ENCODE measurements around the gene USP33. TPM values are rescaled to one million over a fixed set of nuclear protein-coding genes. Genes with fewer than 3 reads are reported as not detected.
A peak's percentile ranks its signal among the peaks of the same experiment; 100 is the strongest.

The USP33 gene
- total RNA-seq: 100 to 1,000 TPM in 1 of 4 donors, 10 to 100 TPM in 3; 45.3 to 108 (median 53.6) TPM

GRCh38 chr1:77759071-77760028, at the start of gene USP33:
Gene USP33 (minus strand): TSS chr1:77759852. CDS start chr1:77741697, 18,155 bp downstream.
- peak; percentile 87 to 88 for DNase-seq (ENCODE audit: low spot score in 2 of 2)
- no peaks in the 10 kb centered on the region for H3K9me3 ChIP-seq
- under 1% methylated on average over 39 of the region's 79 CpGs for WGBS
- H3K4me3 ChIP-seq: peak within 1 kb of the TSS; percentile 85
- peak within 1 kb of the TSS; percentile 87 for H3K27ac ChIP-seq
- no peaks in the 10 kb centered on the region for H3K27me3 ChIP-seq
- no peaks in the 10 kb centered on the region for H3K36me3 ChIP-seq
- H3K4me1 ChIP-seq: peaks cover 28% of the 10 kb centered on the region
- TF ChIP-seq POLR2AphosphoS5 (IDR thresholded peaks at IDR 0.05) (peak in 2 of 3 donors; percentile 37 to 68), POLR2A (IDR thresholded peaks at IDR 0.05) (peak in 1 of 2 donors; percentile 73), CTCF (IDR thresholded peaks at IDR 0.05) (no peak), EP300 (IDR thresholded peaks at IDR 0.05) (no peak)

GRCh38 chr1:77803371-77803770, 43.7 kb upstream of the USP33 start:
- H3K27ac ChIP-seq: no peak overlapping the region
- no peak for TF ChIP-seq POLR2AphosphoS5 (IDR thresholded peaks at IDR 0.05)
- no peak for TF ChIP-seq CTCF (IDR thresholded peaks at IDR 0.05)
- no peak for TF ChIP-seq POLR2A (IDR thresholded peaks at IDR 0.05)
- TF ChIP-seq EP300 (IDR thresholded peaks at IDR 0.05): no peak
- DNase-seq (ENCODE audit: low spot score in 2 of 2): no peak
- no peak overlapping the region for H3K4me3 ChIP-seq
- WGBS: 50% methylated on average over 2 of the region's 2 CpGs
- peaks cover 58% of the 10 kb centered on the region for H3K36me3 ChIP-seq
- H3K9me3 ChIP-seq: no peaks in the 10 kb centered on the region
- H3K4me1 ChIP-seq: no peaks in the 10 kb centered on the region
- H3K27me3 ChIP-seq: no peaks in the 10 kb centered on the region

DNA sequence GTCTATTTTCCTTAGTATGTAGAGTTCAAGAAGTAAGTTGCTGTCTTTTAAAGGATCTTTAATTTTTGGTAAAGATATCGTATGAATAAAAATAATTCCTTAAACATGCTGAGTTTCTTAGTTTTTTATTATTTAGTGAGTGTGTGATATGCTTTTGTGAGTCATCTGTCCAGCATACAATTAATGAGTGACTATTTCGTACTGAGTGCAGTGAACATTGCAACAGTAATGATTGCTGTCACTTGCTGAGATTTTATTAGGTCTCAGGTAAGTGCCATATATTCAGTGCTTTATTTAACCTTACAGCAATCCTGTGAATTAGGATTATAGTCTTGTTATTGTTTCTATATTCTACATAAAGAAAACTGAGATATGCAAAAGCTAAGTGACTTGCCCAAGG, 42.4 kb upstream of the USP33 start:
- no peaks in the 10 kb centered on the region for H3K27me3 ChIP-seq
- H3K27ac ChIP-seq: no peak overlapping the region
- DNase-seq (ENCODE audit: low spot score in 2 of 2): no peak
- H3K4me1 ChIP-seq: no peaks in the 10 kb centered on the region
- TF ChIP-seq POLR2A (IDR thresholded peaks at IDR 0.05) (no peak), CTCF (IDR thresholded peaks at IDR 0.05) (no peak), EP300 (IDR thresholded peaks at IDR 0.05) (no peak), POLR2AphosphoS5 (IDR thresholded peaks at IDR 0.05) (no peak)
- H3K4me3 ChIP-seq: no peak overlapping the region
- H3K9me3 ChIP-seq: no peaks in the 10 kb centered on the region
- peaks cover 46% of the 10 kb centered on the region for H3K36me3 ChIP-seq
- 94% methylated on average over 2 of the region's 2 CpGs for WGBS

- no peak overlapping the region for H3K4me3 ChIP-seq
- H3K36me3 ChIP-seq: peaks cover 21% of the 10 kb centered on the region
- no peak for DNase-seq (ENCODE audit: low spot score in 2 of 2)
- no peaks in the 10 kb centered on the region for H3K4me1 ChIP-seq
- TF ChIP-seq CTCF (IDR thresholded peaks at IDR 0.05) (no peak), POLR2AphosphoS5 (IDR thresholded peaks at IDR 0.05) (no peak), EP300 (IDR thresholded peaks at IDR 0.05) (no peak)
- H3K27me3 ChIP-seq: no peaks in the 10 kb centered on the region
- H3K27ac ChIP-seq: no peak overlapping the region
- H3K9me3 ChIP-seq: no peaks in the 10 kb centered on the region
These were observed 38.3 kb upstream of the USP33 start for GRCh38 chr1:77797991-77798390.

- WGBS: 84% methylated on average over 5 of the region's 5 CpGs
- no peaks in the 10 kb centered on the region for H3K4me1 ChIP-seq
- no peak for DNase-seq (ENCODE audit: low spot score in 2 of 2)
- H3K36me3 ChIP-seq: peaks cover 12% of the 10 kb centered on the region
- H3K27me3 ChIP-seq: no peaks in the 10 kb centered on the region
- no peak overlapping the region for H3K27ac ChIP-seq
- no peak overlapping the region for H3K4me3 ChIP-seq
- no peaks in the 10 kb centered on the region for H3K9me3 ChIP-seq
- TF ChIP-seq POLR2AphosphoS5 (IDR thresholded peaks at IDR 0.05): no peak
- no peak for TF ChIP-seq POLR2A (IDR thresholded peaks at IDR 0.05)
- TF ChIP-seq CTCF (IDR thresholded peaks at IDR 0.05): no peak
- TF ChIP-seq EP300 (IDR thresholded peaks at IDR 0.05): no peak
These were observed 37.2 kb upstream of the USP33 start for GRCh38 chr1:77796695-77797405.

Data from suprapubic skin (tissue), 4 donors.